NT2/D1 (cell line): ENCODE results near the gene DBNDD2.

Source experiments
- SUZ12 ChIP-seq: IDR thresholded peaks from 2 replicates; pipeline ENCODE4 v1.6.1; 2011; ENCODE audit not compliant: insufficient read length, insufficient read depth; ENCODE audit errors: extremely low read depth
- ZNF274 ChIP-seq: IDR thresholded peaks from 2 replicates; pipeline ENCODE4 v1.6.1; 2011; ENCODE audit warnings: mild to moderate bottlenecking, low read depth, low read length

- no peak for TF ChIP-seq ZNF274
- no peak for TF ChIP-seq SUZ12
Measured at GRCh38 chr20:45429618-45430017, 21.5 kb downstream of the DBNDD2 start.
